Karpas-422 (cell line): ENCODE data around the gene MYH9. TPM values are rescaled to one million over a fixed set of nuclear protein-coding genes. Genes with fewer than 3 reads are reported as not detected.

Source experiments
- DNase-seq: peaks from one replicate; pipeline ENCODE4 v3.0.0-alpha.2; 2015
- H2AFZ ChIP-seq: fragments of 200-600 bp; sonication (generic); 2 replicates; pipeline ENCODE4 v1.6.1; 2014; ENCODE audit warnings: antibody characterized with exemption, low read length, mixed read lengths
- H3K27ac ChIP-seq: fragments of 200-600 bp; sonication (generic); 2 replicates; pipeline ENCODE4 v1.5.1; 2014; ENCODE audit warnings: mild to moderate bottlenecking, low read length, moderate library complexity
- H3K27me3 ChIP-seq: fragments of 200-600 bp; sonication (generic); 2 replicates; pipeline ENCODE4 v1.6.1; 2014; ENCODE audit warnings: low read length, mixed read lengths
- H3K36me3 ChIP-seq: fragments of 200-600 bp; sonication (generic); 2 replicates; pipeline ENCODE4 v1.6.1; 2014; ENCODE audit warnings: low read length, mixed read lengths; ENCODE audit not compliant: insufficient read depth
- H3K4me1 ChIP-seq: fragments of 200-600 bp; sonication (generic); 2 replicates; pipeline ENCODE4 v1.6.1; 2014; ENCODE audit warnings: mild to moderate bottlenecking, low read length, mixed read lengths
- H3K4me2 ChIP-seq: fragments of 200-600 bp; sonication (generic); 2 replicates; pipeline ENCODE4 v1.6.1; 2014; ENCODE audit warnings: low read length, low read depth, mild to moderate bottlenecking; ENCODE audit not compliant: poor library complexity, severe bottlenecking
- H3K4me3 ChIP-seq: fragments of 200-600 bp; sonication (generic); 2 replicates; pipeline ENCODE4 v1.5.1; 2014; ENCODE audit warnings: mild to moderate bottlenecking, antibody characterized with exemption, low read length, mixed read lengths
- H3K79me2 ChIP-seq: fragments of 200-600 bp; sonication (generic); 2 replicates; pipeline ENCODE4 v1.6.1; 2014; ENCODE audit warnings: mild to moderate bottlenecking, low read length, mixed read lengths
- H3K9ac ChIP-seq: fragments of 200-600 bp; sonication (generic); 2 replicates; pipeline ENCODE4 v1.6.0; 2014; ENCODE audit warnings: low read length
- H3K9me2 ChIP-seq: fragments of 200-600 bp; sonication (generic), shearing (Covaris generic); replicated peaks from 2 replicates; pipeline ENCODE4 v1.6.0; 2014; ENCODE audit warnings: mild to moderate bottlenecking, low read length, moderate library complexity; ENCODE audit not compliant: insufficient read depth
- H3K9me3 ChIP-seq: fragments of 300-700, 200-600 bp; sonication (generic); 2 replicates; pipeline ENCODE4 v1.6.1; 2014; ENCODE audit warnings: low read length, mixed read lengths
- H4K20me1 ChIP-seq: fragments of 200-600 bp; sonication (generic); 2 replicates; pipeline ENCODE4 v1.6.1; 2014; ENCODE audit warnings: mild to moderate bottlenecking, antibody characterized with exemption, low read length, low read depth; ENCODE audit not compliant: insufficient read depth
- total RNA-seq: library from RNA; depleted of rRNA; stranded (reverse); fragments of >200 nt; shearing (Covaris generic); gene quantifications from 2 replicates; pipeline ENCODE4 v1.2.3, GENCODE V29; 2014; ENCODE audit warnings: low replicate concordance

The MYH9 gene
- total RNA-seq, 1 experiment from 2014 or later, result 57.5 TPM

DNA sequence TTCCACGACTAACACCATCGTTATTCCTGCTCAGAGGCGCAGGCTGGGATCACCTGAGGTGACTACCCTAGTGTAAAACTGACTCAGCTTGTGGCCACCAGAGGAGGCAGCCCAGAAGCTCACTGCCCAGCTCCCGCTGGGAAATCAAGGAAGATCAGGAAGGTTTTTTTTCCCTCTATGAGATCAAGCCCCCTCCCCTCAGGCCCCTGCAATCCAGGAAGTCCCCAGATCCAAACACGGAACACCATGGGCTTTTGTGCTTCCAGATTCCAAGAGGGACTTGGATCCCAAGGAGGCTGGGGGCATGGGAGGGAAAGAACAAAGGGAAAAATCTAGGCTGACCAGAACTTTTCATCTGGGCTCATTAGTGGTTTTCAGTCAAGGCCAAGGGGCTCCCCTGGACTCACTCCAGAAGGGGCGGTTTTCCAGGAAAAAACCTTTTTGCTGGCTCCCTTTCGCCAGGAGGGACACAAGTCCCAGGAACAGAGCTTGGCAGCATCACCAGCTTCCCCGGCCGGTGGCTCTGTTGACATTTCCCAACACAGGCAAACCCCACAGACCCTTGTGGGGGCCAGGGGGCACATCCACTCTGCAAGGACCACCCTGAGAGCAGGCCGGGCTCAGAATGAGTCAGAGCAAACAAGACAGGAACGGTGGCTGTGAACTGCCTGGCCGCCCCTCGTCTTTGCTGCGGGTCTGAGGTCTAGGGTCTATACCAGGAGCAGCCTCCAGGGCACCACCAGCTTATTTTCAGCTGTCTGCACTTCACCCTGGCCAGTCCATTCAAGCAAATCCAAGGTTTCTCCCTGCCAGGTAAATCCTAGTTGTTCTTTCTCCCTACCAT is 36.8 kb downstream of the MYH9 start:
- Histone ChIP-seq H3K4me1 (peaks cover 4% of the 10 kb centered on the region; the same call in 1 of the 2 replicates), H2AFZ (no peak overlapping the region), H3K27ac (no peak overlapping the region), H4K20me1 (peaks cover 35% of the 10 kb centered on the region), H3K9me2 (no peaks in the 10 kb centered on the region), H3K9ac (no peak overlapping the region), H3K79me2 (peaks cover 93% of the 10 kb centered on the region), H3K27me3 (no peaks in the 10 kb centered on the region), H3K36me3 (peaks cover 2% of the 10 kb centered on the region), H3K9me3 (no peaks in the 10 kb centered on the region), H3K4me2 (no peak overlapping the region), H3K4me3 (no peak overlapping the region)
- no peak for DNase-seq

DNA sequence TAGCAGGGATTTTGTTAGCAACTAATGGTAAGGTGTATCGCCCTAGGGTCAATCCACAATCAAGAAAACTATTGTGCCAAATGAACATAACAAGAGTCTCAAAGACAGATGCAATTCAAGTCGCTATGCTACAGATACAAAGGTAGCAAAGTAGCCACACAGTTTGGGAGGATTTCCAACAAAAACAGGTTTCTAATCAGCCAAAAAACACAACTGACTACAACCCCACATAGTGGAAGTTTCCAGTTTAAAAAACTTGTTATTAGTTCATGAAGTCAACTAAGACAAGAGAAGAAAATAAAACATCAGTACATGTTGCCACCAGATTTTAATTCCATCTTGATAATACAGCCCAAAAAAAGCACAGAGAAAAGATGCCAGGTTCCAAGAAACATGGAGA is 38.0 kb downstream of the MYH9 start:
- Histone ChIP-seq H4K20me1 (peaks cover 28% of the 10 kb centered on the region; the same call in 1 of the 2 replicates), H3K79me2 (peaks cover 88% of the 10 kb centered on the region)
- no peak for DNase-seq

DNA sequence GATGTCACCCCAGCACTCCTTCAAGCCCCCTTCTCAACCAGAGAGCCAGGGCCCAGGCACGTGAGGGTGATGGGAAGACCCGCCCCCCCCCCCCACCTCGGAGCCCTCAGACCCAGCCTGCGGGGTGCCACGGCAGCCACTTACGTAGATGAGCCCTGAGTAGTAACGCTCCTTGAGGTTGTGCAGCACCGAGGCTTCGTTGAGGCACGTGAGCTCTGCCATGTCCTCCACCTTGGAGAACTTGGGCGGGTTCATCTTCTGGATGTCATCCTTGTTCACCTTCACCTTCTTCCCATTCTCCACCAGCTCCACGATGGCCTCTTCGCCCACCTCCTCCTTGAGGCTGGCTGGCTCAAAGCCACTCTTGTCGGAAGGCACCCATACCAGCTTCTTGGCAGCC is 39.0 kb downstream of the MYH9 start:
- no peaks in the 10 kb centered on the region for H3K27me3 ChIP-seq
- H3K4me2 ChIP-seq, result no peak overlapping the region
- no peak overlapping the region for H3K9ac ChIP-seq
- no peak overlapping the region for H2AFZ ChIP-seq
- peaks cover 2% of the 10 kb centered on the region for H3K36me3 ChIP-seq
- no peak overlapping the region for H3K4me3 ChIP-seq
- H3K27ac ChIP-seq, result no peak overlapping the region
- H3K9me3 ChIP-seq, result no peaks in the 10 kb centered on the region
- H3K4me1 ChIP-seq, result no peaks in the 10 kb centered on the region
- H3K79me2 ChIP-seq, result peaks cover 88% of the 10 kb centered on the region
- H3K9me2 ChIP-seq, result no peaks in the 10 kb centered on the region
- H4K20me1 ChIP-seq, result peaks cover 34% of the 10 kb centered on the region; the same call in 1 of the 2 replicates
- no peak for DNase-seq

More for the DNA sequence above, 38.0 kb downstream of the MYH9 start:
- Histone ChIP-seq H3K9ac (no peak overlapping the region), H3K4me1 (no peaks in the 10 kb centered on the region), H3K4me2 (no peak overlapping the region), H3K9me3 (no peaks in the 10 kb centered on the region), H3K36me3 (peaks cover 2% of the 10 kb centered on the region), H3K4me3 (no peak overlapping the region), H2AFZ (no peak overlapping the region), H3K27ac (no peak overlapping the region), H3K9me2 (no peaks in the 10 kb centered on the region), H3K27me3 (no peaks in the 10 kb centered on the region)

DNA sequence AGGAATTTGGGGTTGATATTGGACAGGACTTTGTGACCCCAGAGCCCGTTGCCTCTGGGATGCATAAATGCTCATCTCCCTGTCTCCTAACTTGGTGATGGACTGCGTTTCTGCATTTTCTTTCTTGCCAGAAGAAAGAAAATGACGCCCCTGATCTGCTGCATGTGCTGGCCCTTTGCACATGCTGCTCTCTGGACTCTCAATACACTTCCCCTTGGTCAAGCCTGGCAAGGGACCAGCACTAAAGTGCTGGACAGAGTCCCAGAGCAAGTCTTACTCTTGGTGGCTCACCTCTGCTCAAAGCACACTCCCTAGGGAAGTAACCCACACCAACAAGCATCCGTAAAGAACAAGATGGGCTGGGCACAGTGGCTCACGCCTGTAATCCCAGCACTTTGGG is 40.7 kb downstream of the MYH9 start:
- Histone ChIP-seq H3K36me3 (peaks cover 2% of the 10 kb centered on the region), H2AFZ (no peak overlapping the region), H3K4me2 (no peak overlapping the region), H3K9me3 (no peaks in the 10 kb centered on the region), H3K9me2 (no peaks in the 10 kb centered on the region), H3K4me1 (no peaks in the 10 kb centered on the region), H3K9ac (no peak overlapping the region), H3K27me3 (no peaks in the 10 kb centered on the region), H3K4me3 (no peak overlapping the region), H3K79me2 (peaks cover 82% of the 10 kb centered on the region), H3K27ac (no peak overlapping the region), H4K20me1 (peaks cover 33% of the 10 kb centered on the region; the same call in 1 of the 2 replicates)
- DNase-seq, result no peak

GRCh38 chr22:36344106-36344827 is 43.5 kb downstream of the MYH9 start:
- Histone ChIP-seq H3K27ac (no peak overlapping the region), H3K79me2 (peaks cover 77% of the 10 kb centered on the region), H4K20me1 (0 out of 2 replicates have a peak, but pooled peaks cover 12% of the 10 kb centered on the region), H3K36me3 (peaks cover 19% of the 10 kb centered on the region), H3K4me2 (no peak overlapping the region), H3K27me3 (no peaks in the 10 kb centered on the region), H3K9me2 (no peaks in the 10 kb centered on the region), H3K4me3 (no peak overlapping the region), H2AFZ (no peak overlapping the region), H3K9me3 (no peaks in the 10 kb centered on the region), H3K4me1 (peaks cover 9% of the 10 kb centered on the region), H3K9ac (no peak overlapping the region)
- DNase-seq, result no peak

- 0 out of 2 replicates have a peak, but pooled peaks cover 12% of the 10 kb centered on the region for H4K20me1 ChIP-seq
- peaks cover 77% of the 10 kb centered on the region for H3K79me2 ChIP-seq
- peaks cover 15% of the 10 kb centered on the region for H3K4me1 ChIP-seq
- H3K27me3 ChIP-seq, result no peaks in the 10 kb centered on the region
- no peaks in the 10 kb centered on the region for H3K9me3 ChIP-seq
- H3K9me2 ChIP-seq, result no peaks in the 10 kb centered on the region
- H3K36me3 ChIP-seq, result peaks cover 24% of the 10 kb centered on the region
- H3K4me3 ChIP-seq, result no peak overlapping the region
- H2AFZ ChIP-seq, result no peak overlapping the region
- H3K9ac ChIP-seq, result no peak overlapping the region
- H3K4me2 ChIP-seq, result no peak overlapping the region
- no peak for DNase-seq
- no peak overlapping the region for H3K27ac ChIP-seq
These were observed 44.1 kb downstream of the MYH9 start for GRCh38 chr22:36343720-36344105.

GRCh38 chr22:36343070-36343719 is 44.6 kb downstream of the MYH9 start:
- Histone ChIP-seq H3K79me2 (peaks cover 77% of the 10 kb centered on the region), H3K9me3 (no peaks in the 10 kb centered on the region), H2AFZ (no peak overlapping the region), H3K9me2 (no peaks in the 10 kb centered on the region), H3K4me3 (no peak overlapping the region), H3K9ac (no peak overlapping the region), H3K27ac (no peak overlapping the region), H3K4me2 (no peak overlapping the region), H3K4me1 (peaks cover 19% of the 10 kb centered on the region), H3K36me3 (peaks cover 24% of the 10 kb centered on the region), H4K20me1 (0 out of 2 replicates have a peak, but pooled peaks cover 12% of the 10 kb centered on the region), H3K27me3 (no peaks in the 10 kb centered on the region)
- no peak for DNase-seq

DNA sequence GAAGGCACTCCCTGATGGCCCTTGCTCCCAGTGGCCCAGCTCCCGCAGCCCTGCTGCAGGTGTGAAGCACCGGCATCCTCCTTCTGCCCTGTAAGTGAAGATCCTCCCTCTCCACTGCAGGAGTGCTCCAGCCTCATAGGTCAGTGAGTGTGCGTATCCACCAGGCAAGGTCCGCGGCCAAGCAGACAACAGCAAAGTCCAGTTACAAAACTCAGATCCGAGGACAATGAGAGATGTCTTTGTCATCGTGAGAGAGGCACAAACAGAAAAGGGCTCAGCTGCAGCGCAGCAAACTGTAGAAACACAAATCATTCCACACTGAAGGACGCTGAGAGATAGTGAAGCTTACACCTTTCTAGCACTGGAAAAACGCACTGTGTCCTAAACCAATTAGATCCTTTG is 46.1 kb downstream of the MYH9 start:
- Histone ChIP-seq H3K9ac (no peak overlapping the region), H4K20me1 (0 out of 2 replicates have a peak, but pooled peaks cover 13% of the 10 kb centered on the region), H3K27ac (no peak overlapping the region), H3K36me3 (peaks cover 27% of the 10 kb centered on the region), H3K9me3 (no peaks in the 10 kb centered on the region), H2AFZ (no peak overlapping the region), H3K4me1 (peaks cover 34% of the 10 kb centered on the region), H3K27me3 (no peaks in the 10 kb centered on the region), H3K79me2 (peaks cover 80% of the 10 kb centered on the region), H3K4me2 (no peak overlapping the region), H3K4me3 (no peak overlapping the region), H3K9me2 (no peaks in the 10 kb centered on the region)
- DNase-seq, result no peak
